ENCODE results near the gene APOA1.

GRCh38 chr11:116870054-116870453, 32.6 kb upstream of the APOA1 start:
- TF ChIP-seq ZNF384 (IDR thresholded peaks at IDR 0.05), result no peak
- no peak for TF ChIP-seq FOXK2 (IDR thresholded peaks at IDR 0.05)
- no peak for TF ChIP-seq ARNT (IDR thresholded peaks at IDR 0.05)

Measured in HEK293T (cell line).